Activated CD4-positive, alpha-beta T cell treated with anti-CD3 and anti-CD28 coated beads for 36 hours (primary cell): ENCODE measurements around the gene ZNF816. TPM values are rescaled to one million over a fixed set of nuclear protein-coding genes. Genes with fewer than 3 reads are reported as not detected.

ENCODE experiments used
- ATAC-seq: fragments of 200-7000 bp; cut with Tn5 transposase; one replicate; pipeline ENCODE4 v1.10.0; 2021; ENCODE audit warnings: mild to moderate bottlenecking, moderate library complexity
- CTCF ChIA-PET: fragments of 350-600 bp; sonication (Branson Sonifier 250); formaldehyde crosslinking; loops from one replicate; lab custom pipeline; 2021; ENCODE audit warnings: antibody characterized with exemption; lab: Charles Lee
- POLR2A ChIA-PET: fragments of 350-600 bp; sonication (Branson Sonifier 250); formaldehyde crosslinking; loops from one replicate; lab custom pipeline; 2021; ENCODE audit warnings: antibody characterized with exemption, inconsistent platforms; lab: Charles Lee
- DNase-seq: peaks from one replicate; pipeline ENCODE4 v3.0.0-alpha.2; 2020
- H3K27ac Mint-ChIP-seq: one replicate; pipeline ENCODE4 v1.8.0; 2021; ENCODE audit warnings: mixed read lengths
- H3K27me3 Mint-ChIP-seq: one replicate; pipeline ENCODE4 v1.8.0; 2021; ENCODE audit warnings: mixed read lengths
- H3K36me3 Mint-ChIP-seq: one replicate; pipeline ENCODE4 v1.8.0; 2021; ENCODE audit warnings: low read depth, mixed read lengths
- H3K4me1 Mint-ChIP-seq: one replicate; pipeline ENCODE4 v1.8.0; 2021; ENCODE audit warnings: mixed read lengths
- H3K4me3 Mint-ChIP-seq: one replicate; pipeline ENCODE4 v1.8.0; 2021; ENCODE audit warnings: mild to moderate bottlenecking, moderate library complexity, mixed read lengths
- H3K9me3 Mint-ChIP-seq: one replicate; pipeline ENCODE4 v1.8.0; 2021; ENCODE audit warnings: low read depth, mixed read lengths
- intact Hi-C, 2 experiments: fragments of 100-400 bp; cut with DNase I in 1 of 2; cut with micrococcal nuclease in 1 of 2; formaldehyde crosslinking; loops; one replicate each; pipeline versions ENCODE4 v1.14.2 to v1.15.1; 2022 to 2024; cut with DNase I, micrococcal nuclease
- total RNA-seq, 2 experiments: library from RNA; stranded (reverse); gene quantifications; one replicate each; pipeline ENCODE4 v1.2.3, GENCODE V29; 2021

ZNF816 gene
- total RNA-seq, result 10 to 100 TPM; 10.7 to 11.4 TPM

GRCh38 chr19:52962394-52963246 is at the start of gene ZNF816:
Gene ZNF816 (minus strand): TSS chr19:52962881. CDS start chr19:52956089, 6,792 bp downstream.
- ATAC-seq (peak; percentile 100), DNase-seq (peak; percentile 100)
- intact Hi-C loops, result loop anchor here (1.0 to 5.0 kb wide), 23 partner anchors 20 to 915 kb away; partner anchors contain the start of genes ZNF160 (in 2 of the 2), ZNF320 (in 2 of the 2), ZNF468 (in 2 of the 2) and MYADM (in 1 of the 2)
- CTCF ChIA-PET, result no interaction called here
- Mint-ChIP-seq H3K4me3 (peak within 1 kb of the TSS; percentile 96), H3K9me3 (peaks cover 28% of the 10 kb centered on the region), H3K27me3 (no peaks in the 10 kb centered on the region), H3K27ac (peak within 1 kb of the TSS; percentile 96), H3K36me3 (peaks cover 43% of the 10 kb centered on the region), H3K4me1 (peaks cover 26% of the 10 kb centered on the region)
- POLR2A ChIA-PET, result interaction anchor here (0.6 to 1.0 kb wide), 2 partner anchors 15 to 20 kb away, joined by 3 to 4 read pairs; no protein-coding TSS in a partner anchor

- POLR2A ChIA-PET, result no interaction called here
- Mint-ChIP-seq H3K27ac (no peak overlapping the region), H3K4me3 (no peak overlapping the region), H3K4me1 (no peaks in the 10 kb centered on the region), H3K36me3 (no peaks in the 10 kb centered on the region), H3K9me3 (peaks cover 12% of the 10 kb centered on the region), H3K27me3 (no peaks in the 10 kb centered on the region)
- no peak for ATAC-seq
- DNase-seq, result no peak
- CTCF ChIA-PET, result no interaction called here
- intact Hi-C loops, result no loop called here
These were observed 49.3 kb upstream of the ZNF816 start for GRCh38 chr19:53012006-53012405.

GRCh38 chr19:53010494-53010893 is 47.8 kb upstream of the ZNF816 start:
- ATAC-seq, result no peak
- Mint-ChIP-seq H3K27ac (no peak overlapping the region), H3K4me1 (no peaks in the 10 kb centered on the region), H3K9me3 (peaks cover 10% of the 10 kb centered on the region), H3K4me3 (no peak overlapping the region), H3K36me3 (no peaks in the 10 kb centered on the region), H3K27me3 (no peaks in the 10 kb centered on the region)
- DNase-seq, result no peak
- POLR2A ChIA-PET, result no interaction called here
- intact Hi-C loops, result no loop called here
- CTCF ChIA-PET, result interaction anchor here (0.6 kb wide), 1 partner anchor 1347 kb away, joined by 5 read pairs; no protein-coding TSS in a partner anchor

- H3K27ac Mint-ChIP-seq, result no peak overlapping the region
- ChIA-PET POLR2A (no interaction called here), CTCF (no interaction called here)
- H3K4me3 Mint-ChIP-seq, result no peak overlapping the region
- DNase-seq (no peak), ATAC-seq (no peak)
- H3K36me3 Mint-ChIP-seq, result no peaks in the 10 kb centered on the region
- H3K27me3 Mint-ChIP-seq, result no peaks in the 10 kb centered on the region
- intact Hi-C loops, result no loop called here
- H3K9me3 Mint-ChIP-seq, result peaks cover 6% of the 10 kb centered on the region
- no peaks in the 10 kb centered on the region for H3K4me1 Mint-ChIP-seq
These were observed 45.5 kb upstream of the ZNF816 start for GRCh38 chr19:53008061-53008778.

GRCh38 chr19:53007606-53008005 is 44.9 kb upstream of the ZNF816 start:
- Mint-ChIP-seq H3K36me3 (no peaks in the 10 kb centered on the region), H3K27ac (no peak overlapping the region), H3K4me1 (no peaks in the 10 kb centered on the region), H3K9me3 (peaks cover 5% of the 10 kb centered on the region), H3K4me3 (no peak overlapping the region), H3K27me3 (no peaks in the 10 kb centered on the region)
- intact Hi-C loops, result no loop called here
- CTCF ChIA-PET, result no interaction called here
- peak; percentile 26 for ATAC-seq
- POLR2A ChIA-PET, result no interaction called here
- DNase-seq, result no peak

- ChIA-PET CTCF (no interaction called here), POLR2A (no interaction called here)
- H3K9me3 Mint-ChIP-seq, result peaks cover 5% of the 10 kb centered on the region
- H3K4me1 Mint-ChIP-seq, result no peaks in the 10 kb centered on the region
- no peak overlapping the region for H3K27ac Mint-ChIP-seq
- DNase-seq (no peak), ATAC-seq (peak; percentile 23)
- intact Hi-C loops, result no loop called here
- no peak overlapping the region for H3K4me3 Mint-ChIP-seq
- no peaks in the 10 kb centered on the region for H3K27me3 Mint-ChIP-seq
- H3K36me3 Mint-ChIP-seq, result no peaks in the 10 kb centered on the region
These were observed 44.5 kb upstream of the ZNF816 start for GRCh38 chr19:53007200-53007599.

GRCh38 chr19:53004242-53004641 is 41.6 kb upstream of the ZNF816 start:
- DNase-seq (no peak), ATAC-seq (no peak)
- ChIA-PET CTCF (no interaction called here), POLR2A (no interaction called here)
- Mint-ChIP-seq H3K4me3 (no peak overlapping the region), H3K9me3 (peaks cover 2% of the 10 kb centered on the region), H3K27ac (no peak overlapping the region), H3K4me1 (no peaks in the 10 kb centered on the region), H3K36me3 (no peaks in the 10 kb centered on the region), H3K27me3 (peaks cover under 1% of the 10 kb centered on the region)
- intact Hi-C loops, result no loop called here

GRCh38 chr19:53002479-53002878 is 39.8 kb upstream of the ZNF816 start:
- intact Hi-C loops, result no loop called here
- no peak for DNase-seq
- no peak overlapping the region for H3K27ac Mint-ChIP-seq
- no peak overlapping the region for H3K4me3 Mint-ChIP-seq
- POLR2A ChIA-PET, result no interaction called here
- H3K9me3 Mint-ChIP-seq, result peaks cover 5% of the 10 kb centered on the region
- H3K36me3 Mint-ChIP-seq, result no peaks in the 10 kb centered on the region
- H3K27me3 Mint-ChIP-seq, result peaks cover 6% of the 10 kb centered on the region
- CTCF ChIA-PET, result no interaction called here
- ATAC-seq, result no peak
- H3K4me1 Mint-ChIP-seq, result no peaks in the 10 kb centered on the region

GRCh38 chr19:52997975-52998374 is 35.3 kb upstream of the ZNF816 start:
- Mint-ChIP-seq H3K4me1 (peaks cover 6% of the 10 kb centered on the region), H3K27ac (no peak overlapping the region), H3K9me3 (peaks cover 4% of the 10 kb centered on the region), H3K36me3 (no peaks in the 10 kb centered on the region), H3K27me3 (peaks cover 6% of the 10 kb centered on the region), H3K4me3 (no peak overlapping the region)
- CTCF ChIA-PET, result interaction anchor here (0.6 kb wide), 1 partner anchor 921 kb away, joined by 3 read pairs; no protein-coding TSS in a partner anchor
- intact Hi-C loops, result no loop called here
- no peak for ATAC-seq
- POLR2A ChIA-PET, result no interaction called here
- DNase-seq, result no peak

GRCh38 chr19:52995711-52996110 is 33.0 kb upstream of the ZNF816 start:
- CTCF ChIA-PET, result no interaction called here
- intact Hi-C loops, result no loop called here
- Mint-ChIP-seq H3K9me3 (peaks cover 10% of the 10 kb centered on the region), H3K36me3 (peaks cover 7% of the 10 kb centered on the region), H3K4me1 (peaks cover 15% of the 10 kb centered on the region), H3K27ac (no peak overlapping the region), H3K27me3 (peaks cover 12% of the 10 kb centered on the region), H3K4me3 (no peak overlapping the region)
- no peak for ATAC-seq
- POLR2A ChIA-PET, result no interaction called here
- DNase-seq, result no peak

- intact Hi-C loops, result loop anchor here in 1 of 2 experiments (1.0 to 5.0 kb wide), 7 partner anchors 30 to 529 kb away; partner anchors contain the start of genes ZNF160, ZNF320 and ZNF888
These were observed 30.9 kb upstream of the ZNF816 start for GRCh38 chr19:52993342-52994178.

More at GRCh38 chr19:52993342-52994178, 30.9 kb upstream of the ZNF816 start:
- H3K9me3 Mint-ChIP-seq, result peaks cover 10% of the 10 kb centered on the region
- no peak overlapping the region for H3K27ac Mint-ChIP-seq
- ChIA-PET POLR2A (interaction anchor here (0.6 kb wide), 1 partner anchor 934 kb away, joined by 4 read pairs; no protein-coding TSS in a partner anchor), CTCF (no interaction called here)
- peaks cover 9% of the 10 kb centered on the region for H3K27me3 Mint-ChIP-seq
- peaks cover 15% of the 10 kb centered on the region for H3K4me1 Mint-ChIP-seq
- peak; percentile 88 for ATAC-seq
- DNase-seq, result peak; percentile 88
- peak overlapping the region; percentile 72 for H3K4me3 Mint-ChIP-seq
- H3K36me3 Mint-ChIP-seq, result peaks cover 7% of the 10 kb centered on the region
